Raji (cell line): ENCODE results near the gene RBM20.

ENCODE experiments used
- POLR2A ChIP-seq: IDR thresholded peaks from 2 replicates; pipeline ENCODE4 v1.6.1; 2011; ENCODE audit warnings: low read depth, low read length, control low read depth; ENCODE audit not compliant: insufficient read depth

RBM20 gene

GRCh38 chr10:110747609-110748464, 103.7 kb downstream of the RBM20 start:
- no peak for TF ChIP-seq POLR2A

DNA sequence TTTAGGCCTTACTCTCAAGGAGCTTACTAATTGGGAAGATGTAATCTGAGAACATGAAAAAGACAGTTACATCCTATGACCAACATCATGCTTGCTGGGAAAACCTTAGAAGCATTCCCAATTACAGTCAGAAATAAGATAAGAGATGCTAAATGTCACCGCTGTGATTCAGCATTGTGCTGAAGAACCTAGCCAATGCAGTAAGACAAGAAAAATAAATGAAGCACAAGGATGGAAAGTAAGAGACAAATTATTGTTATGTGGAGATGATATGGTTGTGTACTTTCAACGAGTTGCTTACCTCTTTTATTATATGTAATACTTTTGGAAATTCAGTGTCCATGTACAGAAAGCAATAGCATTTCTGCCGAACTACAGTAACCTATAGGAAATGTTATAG, 104.8 kb downstream of the RBM20 start:
- TF ChIP-seq POLR2A = no peak

DNA sequence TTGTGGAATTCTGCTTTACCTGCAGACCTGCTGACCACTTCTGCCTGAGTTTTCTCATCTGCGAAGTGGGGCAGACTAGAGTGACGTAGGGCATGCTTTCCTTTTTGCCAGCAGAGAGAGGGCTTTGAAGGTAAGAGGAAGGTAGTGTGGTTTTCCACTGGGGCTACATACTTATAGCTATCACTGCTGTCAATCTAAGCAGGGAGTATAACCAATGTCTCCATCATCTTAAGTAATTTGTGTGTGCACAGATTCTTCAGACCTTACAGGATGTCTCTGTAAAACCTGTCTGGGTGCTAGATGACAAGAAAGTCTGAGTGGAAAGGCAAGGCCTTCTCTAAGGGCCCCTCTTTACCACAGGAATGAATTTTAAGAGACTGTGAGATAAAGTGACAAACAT, 106.8 kb downstream of the RBM20 start:
- TF ChIP-seq POLR2A = no peak

DNA sequence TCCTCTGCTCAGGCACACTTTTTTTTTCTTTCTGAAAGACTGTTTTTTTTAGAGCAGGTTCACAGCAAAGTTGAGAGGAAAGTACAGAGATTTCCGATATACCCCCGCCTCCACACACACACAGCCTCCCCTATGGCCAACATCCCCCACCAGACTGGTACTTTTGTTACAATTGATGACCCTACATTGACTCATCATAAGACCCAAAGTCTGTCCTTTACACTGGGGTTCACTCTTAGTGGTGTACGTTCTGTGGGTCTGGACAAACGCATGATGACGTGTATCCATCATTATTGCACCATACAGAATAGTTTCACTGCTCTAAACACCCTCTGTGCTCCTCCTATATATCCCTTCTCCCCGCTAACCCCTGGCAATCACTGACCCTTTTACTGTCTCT, 107.7 kb downstream of the RBM20 start:
- no peak for TF ChIP-seq POLR2A

GRCh38 chr10:110753462-110753861, 109.3 kb downstream of the RBM20 start:
- no peak for TF ChIP-seq POLR2A

DNA sequence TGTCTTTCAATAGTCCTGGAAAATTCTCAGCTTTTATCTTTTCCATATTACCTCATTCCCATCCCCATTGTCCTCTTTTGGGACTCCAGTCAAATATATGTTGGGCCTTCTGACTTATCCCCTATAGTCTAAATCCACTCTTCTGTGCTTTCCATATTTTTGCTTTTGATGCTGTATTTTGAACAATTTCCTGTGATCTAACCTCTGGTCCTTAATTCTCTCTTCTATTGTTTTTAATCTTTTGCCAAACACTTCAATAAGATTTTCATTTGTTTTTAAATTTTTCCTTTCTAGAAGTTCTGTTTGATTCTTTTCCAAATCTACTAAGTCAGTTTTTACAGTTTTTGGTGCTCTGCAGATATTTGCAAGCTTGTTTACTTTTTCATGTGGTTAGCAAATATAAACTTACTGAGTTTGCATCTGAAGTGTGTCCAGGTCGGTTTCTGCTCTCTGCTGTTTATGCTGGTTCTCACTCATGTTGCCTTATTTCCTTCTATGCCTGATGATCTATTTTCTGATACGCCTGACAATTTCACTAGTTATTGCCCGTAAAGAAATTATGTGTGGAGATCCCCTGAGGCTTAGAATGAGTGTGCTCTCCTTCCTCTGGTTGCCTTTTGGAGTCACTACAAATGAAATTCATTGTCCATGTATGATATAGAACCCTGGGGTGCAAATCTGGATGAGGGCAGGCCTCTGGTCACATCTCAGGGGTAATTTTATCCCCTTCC, 110.4 kb downstream of the RBM20 start:
- TF ChIP-seq POLR2A = no peak

GRCh38 chr10:110755781-110756180, 111.6 kb downstream of the RBM20 start:
- no peak for TF ChIP-seq POLR2A

DNA sequence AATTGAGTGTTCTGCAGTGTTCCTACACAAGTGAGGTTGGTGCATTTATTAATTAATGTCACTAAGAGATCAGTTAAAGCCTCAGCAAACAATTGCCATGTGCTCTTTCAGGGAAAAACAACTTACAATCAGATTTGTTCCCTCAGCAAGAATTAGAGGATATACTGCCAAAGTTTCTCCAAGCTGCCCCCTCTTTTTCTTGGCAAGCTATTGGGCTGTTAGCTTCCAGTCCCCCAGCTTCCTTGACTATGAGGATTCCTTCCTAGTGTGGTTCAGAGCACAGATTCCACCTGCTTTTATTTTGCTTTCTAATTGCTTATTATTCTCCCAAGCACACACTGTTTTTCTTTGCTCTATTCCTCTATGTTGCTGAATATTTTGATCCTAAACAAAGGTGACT, 112.7 kb downstream of the RBM20 start:
- TF ChIP-seq POLR2A = no peak

- TF ChIP-seq POLR2A = no peak
Observed at GRCh38 chr10:110757586-110757985, 113.5 kb downstream of the RBM20 start.

DNA sequence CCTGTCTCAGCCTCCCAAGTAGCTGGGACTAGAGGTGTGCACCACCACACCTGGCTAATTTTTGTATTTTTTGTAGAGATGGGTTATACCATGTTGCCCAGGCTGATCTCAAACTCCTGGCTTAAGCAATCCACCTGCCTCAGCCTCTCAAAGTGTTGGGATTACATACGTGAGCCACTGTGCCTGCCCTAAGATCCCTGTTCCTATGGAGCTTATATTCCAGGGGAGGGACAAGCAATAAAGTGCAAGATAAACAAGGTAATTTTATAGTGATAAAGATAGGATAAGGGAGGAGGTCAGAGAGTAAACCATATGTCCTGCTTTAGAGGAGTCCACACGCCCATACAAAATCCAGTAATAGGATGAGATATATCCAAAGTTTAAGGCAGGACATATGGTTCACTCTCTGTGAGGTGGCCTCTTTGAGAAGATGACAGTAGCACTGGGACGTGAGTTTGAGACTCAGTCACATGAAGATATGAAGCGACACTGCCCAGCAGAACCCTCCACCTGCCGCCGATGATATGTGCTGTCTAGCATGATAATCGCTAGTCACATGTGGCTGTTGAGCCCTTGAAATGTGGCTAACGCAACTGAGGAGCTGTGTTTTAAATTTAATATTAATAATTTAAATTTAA, 114.1 kb downstream of the RBM20 start:
- no peak for TF ChIP-seq POLR2A

DNA sequence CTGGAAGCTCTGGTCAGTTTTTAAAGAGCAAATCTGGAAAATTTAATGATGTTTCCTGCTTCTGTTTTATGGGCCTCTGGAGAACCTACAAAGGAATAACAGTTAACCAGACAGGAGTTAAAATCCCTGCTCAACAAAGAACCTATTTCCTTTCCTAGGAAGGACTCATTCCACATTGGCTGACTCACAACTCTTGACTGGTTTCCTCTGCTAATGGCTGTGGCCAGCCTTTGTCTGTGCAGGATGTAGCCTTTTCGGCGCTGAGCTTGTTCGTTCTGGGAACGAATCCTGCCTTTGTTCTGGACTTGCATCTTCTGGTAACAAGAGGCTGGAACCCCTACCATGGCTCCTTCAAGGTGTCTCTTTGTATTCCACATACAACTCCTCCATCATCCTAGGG, 114.8 kb downstream of the RBM20 start:
- TF ChIP-seq POLR2A = no peak

DNA sequence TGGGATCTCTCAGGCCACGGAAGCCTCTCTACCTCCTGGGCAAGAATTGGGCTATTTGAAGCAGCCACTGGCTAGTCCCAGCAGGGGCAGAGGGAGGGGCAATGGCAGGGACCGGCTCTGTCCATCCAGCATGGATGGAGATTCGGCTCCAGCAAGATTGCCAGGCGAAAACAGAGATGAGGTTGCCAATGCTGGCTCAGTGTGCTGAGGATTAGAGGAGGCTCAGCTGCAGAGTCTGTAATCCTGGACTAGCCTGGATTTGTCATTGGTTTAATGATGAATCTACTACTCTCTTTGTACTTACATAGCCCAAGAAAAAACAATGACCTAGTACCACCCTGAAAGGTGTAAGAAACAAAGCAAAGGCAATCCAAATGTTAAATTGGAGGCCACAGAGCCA, 115.4 kb downstream of the RBM20 start:
- TF ChIP-seq POLR2A = no peak

- no peak for TF ChIP-seq POLR2A
Observed at GRCh38 chr10:110762109-110762848, 118.1 kb downstream of the RBM20 start.

GRCh38 chr10:110762849-110763211, 118.7 kb downstream of the RBM20 start:
- no peak for TF ChIP-seq POLR2A

DNA sequence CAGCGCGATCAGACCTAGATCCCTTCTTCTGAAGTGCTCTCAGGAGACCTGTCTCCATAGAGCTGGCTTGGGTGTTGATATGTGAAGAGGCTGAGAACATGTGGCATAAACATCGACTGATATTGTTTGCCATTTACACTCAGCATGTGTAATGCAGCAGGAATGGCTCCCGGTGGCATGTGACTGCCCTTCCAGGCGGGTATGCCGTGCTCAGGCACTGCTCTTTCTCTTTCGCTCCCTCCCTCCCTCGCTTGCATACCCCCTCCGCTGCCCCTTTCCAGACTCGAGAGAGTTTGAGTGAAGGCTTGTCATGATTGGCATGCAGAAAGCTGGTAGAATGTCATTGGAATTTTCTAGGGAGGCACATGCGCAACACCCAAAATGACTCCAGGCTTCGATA, 120.2 kb downstream of the RBM20 start:
- TF ChIP-seq POLR2A = no peak
